ENCODE data around the gene GRM8. TPM values are rescaled to one million over a fixed set of nuclear protein-coding genes. Genes with fewer than 3 reads are reported as not detected.

GRM8 gene
- polyA plus RNA-seq, 1 donor (not counting 4 experiments of a cell fraction or from before 2014, with no cell fraction given): not detected

GRCh38 chr7:126959649-126960048 is 293.1 kb downstream of the GRM8 start:
- no peak for FAIRE-seq

GRCh38 chr7:126958367-126958766 is 294.4 kb downstream of the GRM8 start:
- H3K79me2 ChIP-seq (ENCODE audit: control insufficient read depth, insufficient read depth, low read length): no peaks in the 10 kb centered on the region
- H3K36me3 ChIP-seq (ENCODE audit: control insufficient read depth in 2 of 2, extremely low read depth in 1 of 2, insufficient read depth in 2 of 2, low read length in 2 of 2): no peaks in the 10 kb centered on the region
- H3K4me3 ChIP-seq (ENCODE audit: control insufficient read depth in 2 of 3, extremely low read depth in 1 of 3, insufficient read depth in 2 of 3, low read depth in 1 of 3, low read length in 3 of 3): no peak overlapping the region
- H3K9me3 ChIP-seq (ENCODE audit: control insufficient read depth, low read depth, low read length): no peaks in the 10 kb centered on the region
- H3K4me1 ChIP-seq (ENCODE audit: control insufficient read depth, extremely low read depth, insufficient read depth, low read length): no peaks in the 10 kb centered on the region
- H3K9ac ChIP-seq (ENCODE audit: control insufficient read depth, extremely low read depth, insufficient read depth, low read length): no peak overlapping the region
- no peak overlapping the region for H2AFZ ChIP-seq (ENCODE audit: control insufficient read depth, low read length)
- H4K20me1 ChIP-seq (ENCODE audit: control insufficient read depth, extremely low read depth, insufficient read depth, low read length): no peaks in the 10 kb centered on the region
- DNase-seq (ENCODE audit: low read depth, low spot score): no peak
- no peak for FAIRE-seq
- H3K4me2 ChIP-seq (ENCODE audit: control insufficient read depth, extremely low read depth, insufficient read depth, low read depth, low read length): no peak overlapping the region
- H3K9me1 ChIP-seq (ENCODE audit: control insufficient read depth, extremely low read depth, insufficient read depth, low read length): no peaks in the 10 kb centered on the region
- TF ChIP-seq CTCF (optimal IDR thresholded peaks at IDR 0.05 in 1 of 3, IDR thresholded peaks at IDR 0.05 in 1 of 3, conservative IDR thresholded peaks at IDR 0.05 in 1 of 3; ENCODE audit: extremely low read depth in 1 of 3, insufficient read depth in 2 of 3, low read length in 3 of 3) (no peak), EZH2 (IDR thresholded peaks at IDR 0.05; ENCODE audit: low read length) (no peak)
- H3K27me3 ChIP-seq (ENCODE audit: control insufficient read depth, extremely low read depth, insufficient read depth, low read length): no peaks in the 10 kb centered on the region
- H3K27ac ChIP-seq (ENCODE audit: control insufficient read depth, insufficient read depth, low read length): no peak overlapping the region
- dilution Hi-C loops (cut with MboI; ENCODE audit: extremely low pct_ligation_motif_present, low sequenced_read_pairs): no loop called here

More at GRCh38 chr7:126959649-126960048, 293.1 kb downstream of the GRM8 start:
- Histone ChIP-seq H3K27ac (ENCODE audit: control insufficient read depth, insufficient read depth, low read length) (no peak overlapping the region), H3K9me1 (ENCODE audit: control insufficient read depth, extremely low read depth, insufficient read depth, low read length) (no peaks in the 10 kb centered on the region), H3K9me3 (ENCODE audit: control insufficient read depth, low read depth, low read length) (no peaks in the 10 kb centered on the region), H2AFZ (ENCODE audit: control insufficient read depth, low read length) (no peak overlapping the region), H3K9ac (ENCODE audit: control insufficient read depth, extremely low read depth, insufficient read depth, low read length) (no peak overlapping the region), H3K4me3 (ENCODE audit: control insufficient read depth in 2 of 3, extremely low read depth in 1 of 3, insufficient read depth in 2 of 3, low read depth in 1 of 3, low read length in 3 of 3) (no peak overlapping the region), H3K27me3 (ENCODE audit: control insufficient read depth, extremely low read depth, insufficient read depth, low read length) (no peaks in the 10 kb centered on the region), H3K4me1 (ENCODE audit: control insufficient read depth, extremely low read depth, insufficient read depth, low read length) (no peaks in the 10 kb centered on the region), H4K20me1 (ENCODE audit: control insufficient read depth, extremely low read depth, insufficient read depth, low read length) (no peaks in the 10 kb centered on the region), H3K4me2 (ENCODE audit: control insufficient read depth, extremely low read depth, insufficient read depth, low read depth, low read length) (no peak overlapping the region), H3K36me3 (ENCODE audit: control insufficient read depth in 2 of 2, extremely low read depth in 1 of 2, insufficient read depth in 2 of 2, low read length in 2 of 2) (no peaks in the 10 kb centered on the region), H3K79me2 (ENCODE audit: control insufficient read depth, insufficient read depth, low read length) (no peaks in the 10 kb centered on the region)
- dilution Hi-C loops (cut with MboI; ENCODE audit: extremely low pct_ligation_motif_present, low sequenced_read_pairs): no loop called here
- TF ChIP-seq EZH2 (IDR thresholded peaks at IDR 0.05; ENCODE audit: low read length) (no peak), CTCF (optimal IDR thresholded peaks at IDR 0.05 in 1 of 3, IDR thresholded peaks at IDR 0.05 in 1 of 3, conservative IDR thresholded peaks at IDR 0.05 in 1 of 3; ENCODE audit: extremely low read depth in 1 of 3, insufficient read depth in 2 of 3, low read length in 3 of 3) (no peak)
- DNase-seq (ENCODE audit: low read depth, low spot score): no peak
